DMS114 treated with DMSO at 0.1 percent for 48 hours (cell line): ENCODE data around the gene THUMPD2.
A peak's percentile ranks its signal among the peaks of the same experiment; 100 is the strongest.

Experiments used
- DNase-seq: peaks from one replicate; lab custom pipeline; 2025; ENCODE audit not compliant: unreplicated experiment; lab: John Stamatoyannopoulos, UW

The THUMPD2 gene

DNA sequence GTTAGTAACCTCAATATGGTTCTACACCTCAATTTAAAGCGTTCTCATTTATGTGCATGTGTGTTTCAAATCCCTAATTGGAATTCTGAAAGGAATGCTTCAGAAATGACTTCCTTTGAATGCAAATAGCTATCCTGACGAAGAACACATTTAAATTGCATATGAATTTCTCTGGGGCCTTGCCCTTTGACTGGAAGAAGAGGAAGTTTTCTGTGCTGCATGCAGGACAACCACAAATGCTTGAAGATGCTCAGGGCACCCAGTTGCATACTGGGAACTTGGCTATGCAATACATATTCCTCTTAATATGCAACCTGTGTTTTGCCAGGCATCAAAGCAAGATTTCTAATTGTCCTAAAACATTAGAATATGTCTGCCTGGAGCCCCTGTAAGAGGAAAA is 58.1 kb downstream of the THUMPD2 start:
- no peak for DNase-seq

DNA sequence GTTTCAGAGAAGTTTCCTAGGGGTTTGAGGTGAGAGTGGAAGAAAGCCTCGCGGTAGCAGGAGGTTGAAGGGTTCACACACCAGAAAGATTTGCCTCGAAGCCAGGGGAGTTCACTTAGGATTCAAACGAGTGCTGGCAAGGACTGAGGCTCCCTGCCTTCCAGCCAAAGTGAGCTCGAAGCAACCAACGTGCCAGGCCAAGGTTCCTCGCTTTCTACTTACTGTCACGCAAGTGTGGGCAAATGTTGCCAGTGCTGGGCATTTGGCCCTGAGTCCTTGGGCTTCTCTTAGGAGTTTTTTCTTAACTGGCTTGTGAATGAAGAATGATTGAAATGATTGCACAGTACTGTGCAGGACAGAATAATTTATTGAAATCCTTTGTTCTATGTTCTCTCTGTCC is 59.7 kb downstream of the THUMPD2 start:
- DNase-seq, result no peak

GRCh38 chr2:39718483-39718882 is 60.6 kb downstream of the THUMPD2 start:
- no peak for DNase-seq

- DNase-seq, result no peak
These were observed 62.0 kb downstream of the THUMPD2 start for GRCh38 chr2:39717067-39717466.

GRCh38 chr2:39715822-39716221 is 63.2 kb downstream of the THUMPD2 start:
- DNase-seq, result no peak

DNA sequence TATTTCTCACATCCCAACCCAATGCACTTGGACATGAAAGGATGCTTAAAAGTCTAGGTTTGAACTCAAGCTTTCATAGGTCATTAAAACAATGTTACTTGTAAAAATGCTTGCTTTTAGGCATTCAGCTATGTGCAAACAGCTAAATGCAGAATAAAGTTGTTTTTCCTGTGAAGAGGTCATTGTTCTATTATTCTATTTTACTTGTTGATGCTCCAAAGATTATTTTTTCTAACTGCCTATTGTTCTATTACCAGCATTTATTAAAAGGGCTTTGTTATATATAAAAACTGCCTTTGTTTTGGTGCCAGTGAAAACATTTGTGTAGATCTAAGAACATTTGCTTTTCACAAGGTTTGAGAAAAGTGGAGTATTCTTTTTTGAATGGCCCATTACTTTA is 64.0 kb downstream of the THUMPD2 start:
- no peak for DNase-seq

GRCh38 chr2:39712953-39713352 is 66.1 kb downstream of the THUMPD2 start:
- no peak for DNase-seq

DNA sequence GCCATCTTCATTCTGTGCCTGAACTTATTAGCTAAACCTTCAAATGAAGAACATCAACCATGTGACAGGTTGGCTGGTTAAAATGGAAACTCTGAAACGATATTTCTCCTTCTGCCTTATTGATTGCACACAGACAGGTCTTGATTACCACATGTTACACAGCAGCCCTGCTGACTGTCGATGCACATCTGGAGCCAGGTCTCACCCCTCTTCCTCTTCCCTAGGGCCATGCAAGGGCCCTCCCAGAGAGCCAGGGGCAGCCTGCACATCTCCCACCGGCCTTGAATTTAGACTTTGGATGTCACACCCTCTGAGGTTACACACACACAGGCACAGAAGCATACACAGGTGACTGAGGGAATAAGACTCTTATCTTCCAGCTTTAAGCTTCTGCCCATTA is 68.3 kb downstream of the THUMPD2 start:
- no peak for DNase-seq

- no peak for DNase-seq
These were observed 71.1 kb downstream of the THUMPD2 start for GRCh38 chr2:39708003-39708402.

GRCh38 chr2:39706945-39707344 is 72.1 kb downstream of the THUMPD2 start:
- no peak for DNase-seq

DNA sequence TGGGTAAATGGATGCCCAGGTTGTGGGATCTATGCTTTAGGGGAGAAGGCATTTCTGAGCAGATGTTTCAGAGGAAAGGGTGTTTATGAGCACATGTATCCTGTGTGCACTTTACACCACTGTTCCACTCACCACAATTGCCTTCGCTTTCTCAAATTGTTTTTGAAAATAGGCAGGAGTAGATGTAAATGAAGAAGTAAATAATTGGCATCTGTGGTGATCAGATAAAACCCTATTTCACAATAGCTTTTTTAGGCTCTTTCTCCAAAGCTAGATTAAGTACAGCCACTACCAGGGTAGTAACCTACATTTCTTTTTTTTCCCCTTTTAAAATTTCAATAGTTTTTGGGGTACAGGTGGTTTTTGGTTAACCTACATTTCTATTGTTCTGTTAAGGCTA is 72.7 kb downstream of the THUMPD2 start:
- DNase-seq, result no peak

- DNase-seq, result no peak
These were observed 73.4 kb downstream of the THUMPD2 start for GRCh38 chr2:39705638-39706037.

GRCh38 chr2:39704540-39704939 is 74.5 kb downstream of the THUMPD2 start:
- DNase-seq, result no peak

DNA sequence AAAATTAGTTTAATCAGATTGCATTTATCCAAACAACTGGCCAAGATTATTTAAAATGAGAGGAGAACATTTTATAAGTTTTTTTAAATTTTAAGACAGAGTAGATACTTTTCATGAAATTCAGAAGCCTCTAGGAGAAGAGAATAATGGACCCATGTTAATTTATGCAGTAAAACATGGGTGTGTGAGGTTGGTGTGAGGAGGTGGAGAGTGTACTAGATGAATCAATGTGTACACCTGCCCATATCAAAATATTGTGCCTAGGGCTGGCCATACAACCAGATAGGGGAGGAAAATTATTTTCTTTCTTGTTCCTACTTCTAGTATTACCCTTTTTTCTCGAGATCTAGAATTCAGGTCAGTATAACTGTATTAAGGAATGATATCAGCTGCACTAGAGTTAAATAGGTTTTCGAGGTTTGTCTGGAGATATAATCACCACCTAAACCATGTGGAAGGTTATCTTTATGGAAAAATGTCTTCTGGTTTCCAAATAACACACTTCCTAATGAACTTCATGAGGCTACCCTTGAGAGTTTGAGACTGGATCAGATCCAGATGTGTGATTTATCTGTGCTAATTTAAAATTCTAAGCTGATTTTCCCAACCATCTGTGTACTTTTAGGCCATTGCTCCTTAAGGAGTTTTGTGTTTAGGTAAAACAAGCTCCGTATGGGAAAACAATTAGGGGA is 75.7 kb downstream of the THUMPD2 start:
- DNase-seq, result no peak

DNA sequence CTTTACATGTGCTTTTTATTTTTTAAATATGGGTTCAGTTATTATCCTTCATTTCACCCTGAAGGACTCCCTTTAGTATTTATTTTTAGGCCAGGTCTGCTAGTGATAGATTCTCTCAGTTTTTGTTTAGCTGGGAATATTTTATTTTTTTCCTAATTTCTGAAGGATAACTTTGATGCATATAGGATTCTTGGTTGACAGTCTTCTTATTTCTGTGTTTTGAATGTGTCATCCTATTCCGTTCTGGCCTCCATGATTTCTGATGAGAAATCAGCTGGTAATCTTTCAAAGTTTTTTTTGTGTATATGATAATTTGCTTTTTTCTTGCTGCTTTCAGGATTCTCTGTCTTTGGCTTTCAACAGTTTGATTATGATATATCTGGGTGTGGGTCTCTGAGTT is 77.9 kb downstream of the THUMPD2 start:
- no peak for DNase-seq

- DNase-seq, result no peak
These were observed 81.6 kb downstream of the THUMPD2 start for GRCh38 chr2:39697454-39697853.

DNA sequence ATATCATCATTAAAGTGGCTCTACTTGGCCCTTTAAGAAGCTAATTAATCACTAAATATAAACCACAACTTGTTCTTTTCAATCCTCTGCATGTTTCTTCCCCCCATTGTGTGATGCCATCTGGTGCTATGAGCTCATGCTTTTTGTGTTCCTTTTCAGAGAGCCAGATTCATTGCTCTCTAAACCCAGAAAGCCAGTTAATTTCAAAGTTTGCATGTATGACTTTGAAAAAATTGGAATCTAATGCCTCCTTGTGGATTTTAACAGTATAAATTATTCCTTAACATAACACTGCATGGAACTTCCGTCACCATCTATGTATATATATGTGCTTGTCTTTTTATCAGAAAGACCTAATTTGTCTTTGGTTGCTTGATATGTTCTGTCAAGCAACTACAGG is 82.2 kb downstream of the THUMPD2 start:
- DNase-seq, result peak; percentile 2

GRCh38 chr2:39696101-39696553 is 82.9 kb downstream of the THUMPD2 start:
- DNase-seq, result no peak

GRCh38 chr2:39693245-39693644 is 85.8 kb downstream of the THUMPD2 start:
- no peak for DNase-seq

- no peak for DNase-seq
These were observed 89.2 kb downstream of the THUMPD2 start for GRCh38 chr2:39689876-39690275.

DNA sequence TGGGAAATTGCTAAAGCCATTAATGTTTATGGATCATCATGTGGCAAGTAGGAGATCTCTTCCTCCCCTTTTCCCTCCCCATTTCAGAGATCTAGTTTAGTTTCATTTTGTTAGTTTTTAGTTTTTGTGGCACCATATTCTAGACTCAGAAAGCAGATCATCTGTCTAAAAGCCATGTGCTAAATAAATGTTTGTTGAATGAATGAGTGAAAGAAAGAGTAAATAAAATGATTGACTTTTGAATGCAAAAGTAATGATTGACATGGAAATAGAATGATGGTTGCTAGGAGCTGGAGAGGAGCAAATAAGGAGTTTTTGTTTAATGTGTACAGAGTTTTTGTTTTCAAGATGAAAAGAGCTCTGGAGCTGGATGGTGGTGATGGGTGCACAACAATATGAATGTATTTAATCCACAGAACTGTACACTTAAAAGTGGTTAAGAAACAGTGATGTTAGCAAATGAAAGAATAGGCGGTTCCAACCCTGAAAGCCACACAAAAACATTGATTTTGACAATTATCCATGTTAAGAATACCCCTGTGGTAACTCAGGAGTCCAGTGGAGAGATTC is 89.7 kb downstream of the THUMPD2 start:
- DNase-seq, result no peak

GRCh38 chr2:39688181-39688580 is 90.9 kb downstream of the THUMPD2 start:
- no peak for DNase-seq

DNA sequence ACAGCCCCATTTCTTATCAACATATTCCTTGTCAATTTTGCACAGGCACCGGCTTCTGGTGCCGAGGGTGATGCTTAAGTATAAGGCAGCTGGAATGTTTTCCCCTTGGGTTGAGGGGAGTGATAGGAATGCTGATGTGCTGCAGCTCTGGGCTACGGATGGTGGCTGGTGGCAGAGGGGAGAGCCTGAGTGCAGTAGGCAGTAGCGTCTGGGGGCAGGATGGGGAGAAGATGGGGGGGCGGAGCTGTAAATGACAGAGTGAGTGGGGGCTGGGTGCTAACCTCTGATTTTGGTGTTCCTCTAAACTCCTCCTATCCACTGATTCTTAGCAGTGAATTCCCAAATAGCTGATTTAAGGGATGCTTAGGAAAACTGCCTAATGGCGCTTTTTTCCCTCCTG is 92.6 kb downstream of the THUMPD2 start:
- DNase-seq, result no peak
